ENCODE measurements around the gene PLCD1. TPM values are rescaled to one million over a fixed set of nuclear protein-coding genes. Genes with fewer than 3 reads are reported as not detected.
"Not testable (repeated sequence)": the region's sequence is repeated elsewhere in the genome, so short reads cannot be mapped to it uniquely, and the experiment has no call there.

The PLCD1 gene
- total RNA-seq, 4 donors from 2014 or later, result 30.2 to 55.4 (median 43.8) TPM

GRCh38 chr3:37973246-37974054 is 56.0 kb downstream of the PLCD1 start:
- TF ChIP-seq POLR2A (IDR thresholded peaks at IDR 0.05), result no peak
- TF ChIP-seq CTCF (IDR thresholded peaks at IDR 0.05), result no peak
- no peak overlapping the region for H3K4me3 ChIP-seq (ENCODE audit: low read depth, poor library complexity, severe bottlenecking)
- intact Hi-C loops (cut with DNase I; ENCODE audit: low total_unique reads), result no loop called here
- DNase-seq (ENCODE audit: low spot score in 2 of 2), result peak in 1 of 2 donors; percentile 53
- WGBS, 2 donors, result 89 to 90% methylated on average over 12 of the region's 12 CpGs

DNA sequence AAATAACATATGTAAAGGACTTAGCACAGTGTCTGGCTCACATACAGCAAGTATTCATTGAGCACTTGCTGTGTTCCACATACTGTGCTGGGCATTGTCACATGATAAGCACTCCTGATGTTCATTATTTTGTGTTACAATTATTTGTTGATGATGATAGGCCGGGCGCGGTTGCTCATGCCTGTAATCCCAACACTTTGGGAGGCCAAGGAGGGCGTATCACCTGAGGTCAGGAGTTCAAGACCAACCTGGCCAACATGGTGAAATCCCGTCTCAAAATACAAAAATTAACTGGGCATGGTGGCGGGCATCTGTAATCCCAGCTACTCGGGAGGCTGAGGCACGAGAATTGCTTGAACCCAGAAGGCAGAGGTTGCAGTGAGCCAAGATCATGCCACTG is 57.4 kb downstream of the PLCD1 start:
- intact Hi-C loops (cut with DNase I; ENCODE audit: low total_unique reads); H3K4me3 ChIP-seq (ENCODE audit: low read depth, poor library complexity, severe bottlenecking): not testable (repeated sequence)
- WGBS, 2 donors, result 85 to 95% methylated on average over 8 of the region's 8 CpGs
- DNase-seq (ENCODE audit: low spot score in 2 of 2), result peak in 1 of 2 donors; percentile 62

DNA sequence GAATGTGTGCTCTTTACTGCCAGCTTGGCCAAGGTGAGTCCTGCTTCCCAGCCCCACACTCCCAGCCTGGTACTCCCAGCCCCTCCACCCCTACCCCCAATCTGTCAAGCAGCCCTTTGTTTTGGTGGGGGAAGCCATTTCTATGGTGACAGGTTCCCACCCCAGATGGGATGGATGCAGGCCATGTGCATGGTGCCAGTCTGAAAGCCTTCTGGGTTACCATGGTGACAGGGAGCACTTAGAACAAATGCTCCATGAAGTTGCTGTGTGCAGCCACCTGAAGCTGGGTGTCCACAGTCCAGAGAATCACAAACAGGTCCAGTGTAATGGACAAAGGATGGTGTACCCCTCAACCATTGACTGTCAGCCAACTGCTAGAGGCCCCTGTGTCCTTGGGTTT is 58.0 kb downstream of the PLCD1 start:
- TF ChIP-seq CTCF (IDR thresholded peaks at IDR 0.05) (no peak), POLR2A (IDR thresholded peaks at IDR 0.05) (no peak)
- no peak overlapping the region for H3K4me3 ChIP-seq (ENCODE audit: low read depth, poor library complexity, severe bottlenecking)
- intact Hi-C loops (cut with DNase I; ENCODE audit: low total_unique reads), result no loop called here
- DNase-seq (ENCODE audit: low spot score in 2 of 2), result peak in 1 of 2 donors; percentile 63

DNA sequence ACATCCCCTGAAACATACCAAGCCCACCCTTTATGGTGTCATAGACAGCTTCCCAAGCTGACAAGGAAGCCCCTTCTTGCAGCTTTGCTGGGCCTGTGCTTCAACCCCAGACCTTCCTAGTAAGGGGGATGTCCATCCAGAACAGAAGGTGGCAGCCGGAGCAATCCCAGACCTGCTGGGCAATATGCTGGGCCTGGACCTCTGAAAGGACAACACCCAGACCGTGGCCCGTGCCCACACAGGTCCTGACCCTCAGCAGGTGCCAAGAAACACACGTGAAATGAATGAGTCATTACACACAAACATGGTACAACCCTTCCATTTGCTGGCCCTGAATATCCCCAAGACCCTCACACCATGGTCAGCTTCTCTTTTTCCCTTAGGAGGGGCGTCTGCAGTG is 58.6 kb downstream of the PLCD1 start:
- TF ChIP-seq CTCF (IDR thresholded peaks at IDR 0.05) (no peak), POLR2A (IDR thresholded peaks at IDR 0.05) (no peak)
- peak in 1 of 2 donors; percentile 79 for DNase-seq (ENCODE audit: low spot score in 2 of 2)
- intact Hi-C loops (cut with DNase I; ENCODE audit: low total_unique reads), result no loop called here
- no peak overlapping the region for H3K4me3 ChIP-seq (ENCODE audit: low read depth, poor library complexity, severe bottlenecking)
- WGBS, 2 donors, result 77 to 82% methylated on average over 5 of the region's 5 CpGs

DNA sequence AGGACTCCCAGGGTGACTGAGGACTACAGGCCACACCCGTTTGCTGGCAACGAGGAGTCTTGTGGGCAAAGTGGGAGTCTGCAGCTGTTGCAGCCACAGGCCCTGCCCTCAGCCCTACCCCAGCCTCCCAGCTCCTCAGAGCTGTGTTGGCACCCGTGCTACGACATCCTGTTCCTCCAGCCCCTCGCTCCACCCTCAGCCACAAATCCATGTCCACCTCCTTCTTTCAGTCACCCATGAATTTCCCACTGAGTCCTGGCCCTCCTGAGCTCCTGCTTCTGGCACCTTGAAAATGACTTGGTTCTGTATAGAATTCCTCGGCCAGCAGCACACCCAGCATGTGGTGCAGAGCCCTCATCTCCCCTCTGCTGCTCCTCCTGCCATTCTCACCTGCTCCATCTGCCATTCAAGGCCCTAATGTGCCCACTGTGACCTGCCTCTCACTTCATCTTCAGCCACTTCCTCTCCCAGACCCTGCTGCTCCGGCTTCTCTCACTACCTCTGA is 59.8 kb downstream of the PLCD1 start:
- no peak for TF ChIP-seq CTCF (IDR thresholded peaks at IDR 0.05)
- TF ChIP-seq POLR2A (IDR thresholded peaks at IDR 0.05), result no peak
- 61 to 66% methylated on average over 5 to 7 of the region's 7 CpGs for WGBS, 2 donors
- DNase-seq (ENCODE audit: low spot score in 2 of 2), result peak in 1 of 2 donors; percentile 70
- no peak overlapping the region for H3K4me3 ChIP-seq (ENCODE audit: low read depth, poor library complexity, severe bottlenecking)
- intact Hi-C loops (cut with DNase I; ENCODE audit: low total_unique reads), result no loop called here

DNA sequence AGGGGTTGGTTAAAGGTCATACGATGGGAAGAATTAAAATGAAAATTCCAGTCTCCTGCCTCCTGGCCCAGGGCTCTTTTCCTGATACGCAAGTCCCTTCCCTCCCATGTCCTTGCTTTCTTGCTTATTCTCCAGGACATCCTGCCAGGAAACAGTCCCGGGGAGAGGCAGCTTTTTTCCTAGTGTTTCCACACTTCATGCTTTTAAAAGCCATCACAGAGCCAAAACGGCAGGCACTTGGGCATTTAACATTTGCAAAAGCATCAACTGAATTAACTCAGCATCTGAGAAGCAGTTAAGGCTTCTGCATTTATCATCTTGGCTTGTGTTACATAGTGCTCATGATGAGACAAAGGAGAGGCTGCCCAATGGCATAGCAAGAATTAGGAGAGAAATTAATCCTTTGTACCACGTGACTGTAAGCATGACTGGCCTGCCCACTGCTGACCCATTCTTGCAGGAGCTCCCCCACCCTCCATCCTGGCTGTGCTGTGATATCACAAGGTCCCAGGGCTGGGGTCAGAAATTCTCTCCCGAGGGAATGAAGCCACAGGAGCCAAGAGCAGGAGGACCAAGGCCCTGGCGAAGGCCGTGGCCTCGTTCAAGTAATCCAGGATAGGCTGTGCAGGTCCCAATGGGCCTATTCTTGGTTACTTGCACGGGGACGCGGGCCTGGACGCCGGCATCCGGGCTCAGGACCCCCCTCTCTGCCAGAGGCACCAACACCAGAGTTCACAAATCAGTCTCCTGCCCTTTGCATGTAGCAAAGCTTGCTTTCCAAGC is 60.4 kb downstream of the PLCD1 start:
- no peak overlapping the region for H3K4me3 ChIP-seq (ENCODE audit: low read depth, poor library complexity, severe bottlenecking)
- intact Hi-C loops (cut with DNase I; ENCODE audit: low total_unique reads), result no loop called here
- 68 to 77% methylated on average over 10 to 15 of the region's 15 CpGs for WGBS, 2 donors
- peak in 1 of 2 donors; percentile 68 for DNase-seq (ENCODE audit: low spot score in 2 of 2)
- TF ChIP-seq CTCF (IDR thresholded peaks at IDR 0.05) (no peak), POLR2A (IDR thresholded peaks at IDR 0.05) (no peak)
